Ovary (tissue), 3 donors: Measurements from ENCODE around the gene ARPC1B.

Experiments
- CTCF ChIP-seq, 3 donors: fragments of 450-650 bp in 2 of 3; fragments of 200-600 bp in 1 of 3; IDR thresholded peaks; one replicate each; pipeline versions ENCODE4 v1.5.1 to v1.8.0; 2016 to 2022; ENCODE audit warnings: antibody characterized with exemption in 3 of 3, mild to moderate bottlenecking in 1 of 3
- EP300 ChIP-seq: sonication (generic); formaldehyde crosslinking; IDR thresholded peaks from one replicate; pipeline ENCODE4 v1.6.1; 2017; ENCODE audit warnings: antibody characterized with exemption
- POLR2A ChIP-seq: fragments of 450-650 bp; IDR thresholded peaks from one replicate; pipeline ENCODE4 v1.6.1; 2017; ENCODE audit warnings: antibody characterized with exemption, mild to moderate bottlenecking, moderate library complexity
- donor health status: DM: no; HTN: no; CAD: no.

- no peak for TF ChIP-seq CTCF (IDR thresholded peaks at IDR 0.05)
- TF ChIP-seq EP300 = no peak
- TF ChIP-seq POLR2A = peak; percentile 32
Measured at GRCh38 chr7:99438573-99439480, 64.3 kb downstream of the ARPC1B start, which contains the start of the genes CPSF4 and PTCD1.
